ENCODE data around the gene FEM1C. TPM values are rescaled to one million over a fixed set of nuclear protein-coding genes. Genes with fewer than 3 reads are reported as not detected.

The FEM1C gene
- total RNA-seq, 1 donor from 2014 or later: 19.1 TPM

GRCh38 chr5:115558388-115558956 lies 13.9 kb upstream of the FEM1C start:
- DNase-seq (ENCODE audit: low spot score): no peak

GRCh38 chr5:115557667-115558387 lies 13.3 kb upstream of the FEM1C start:
- no peak for DNase-seq (ENCODE audit: low spot score)

- no peak for DNase-seq (ENCODE audit: low spot score)
These were observed 11.7 kb upstream of the FEM1C start for GRCh38 chr5:115556276-115556675.

GRCh38 chr5:115555084-115555633 lies 10.6 kb upstream of the FEM1C start:
- no peak for DNase-seq (ENCODE audit: low spot score)

GRCh38 chr5:115553082-115553481 lies 8.5 kb upstream of the FEM1C start:
- DNase-seq (ENCODE audit: low spot score): no peak

GRCh38 chr5:115551415-115551814 lies 6.8 kb upstream of the FEM1C start:
- DNase-seq (ENCODE audit: low spot score): no peak

- DNase-seq (ENCODE audit: low spot score): no peak
These were observed 4.6 kb upstream of the FEM1C start for GRCh38 chr5:115549154-115549553.

GRCh38 chr5:115548683-115549082 lies 4.1 kb upstream of the FEM1C start:
- no peak for DNase-seq (ENCODE audit: low spot score)

- DNase-seq (ENCODE audit: low spot score): no peak
These were observed 842 bp upstream of the FEM1C start for GRCh38 chr5:115545351-115545882.

GRCh38 chr5:115544043-115544435 lies 536 bp downstream of the FEM1C start:
- DNase-seq (ENCODE audit: low spot score): peak; percentile 71

- no peak for DNase-seq (ENCODE audit: low spot score)
These were observed 1.1 kb downstream of the FEM1C start for GRCh38 chr5:115543365-115544042.

- DNase-seq (ENCODE audit: low spot score): no peak
These were observed 1.8 kb downstream of the FEM1C start for GRCh38 chr5:115542651-115543364.

GRCh38 chr5:115542086-115542485 lies 2.5 kb downstream of the FEM1C start:
- no peak for DNase-seq (ENCODE audit: low spot score)

- no peak for DNase-seq (ENCODE audit: low spot score)
These were observed 3.0 kb downstream of the FEM1C start for GRCh38 chr5:115541611-115542010.

GRCh38 chr5:115535479-115536035 lies 9.0 kb downstream of the FEM1C start:
- no peak for DNase-seq (ENCODE audit: low spot score)

GRCh38 chr5:115532517-115532916 lies 12.1 kb downstream of the FEM1C start:
- no peak for DNase-seq (ENCODE audit: low spot score)

- no peak for DNase-seq (ENCODE audit: low spot score)
These were observed 12.7 kb downstream of the FEM1C start for GRCh38 chr5:115531787-115532367.

GRCh38 chr5:115531380-115531779 lies 13.2 kb downstream of the FEM1C start:
- DNase-seq (ENCODE audit: low spot score): no peak

- no peak for DNase-seq (ENCODE audit: low spot score)
These were observed 14.1 kb downstream of the FEM1C start for GRCh38 chr5:115530426-115530825.

GRCh38 chr5:115526604-115527003 lies 18.0 kb downstream of the FEM1C start:
- no peak for DNase-seq (ENCODE audit: low spot score)

- no peak for DNase-seq (ENCODE audit: low spot score)
These were observed 20.3 kb downstream of the FEM1C start for GRCh38 chr5:115524199-115524847.

Measured in ureter (tissue), 1 donor.